ENCODE measurements around the gene IL37. TPM values are rescaled to one million over a fixed set of nuclear protein-coding genes. Genes with fewer than 3 reads are reported as not detected.

IL37 gene
- total RNA-seq, 2 donors from 2014 or later: not detected

DNA sequence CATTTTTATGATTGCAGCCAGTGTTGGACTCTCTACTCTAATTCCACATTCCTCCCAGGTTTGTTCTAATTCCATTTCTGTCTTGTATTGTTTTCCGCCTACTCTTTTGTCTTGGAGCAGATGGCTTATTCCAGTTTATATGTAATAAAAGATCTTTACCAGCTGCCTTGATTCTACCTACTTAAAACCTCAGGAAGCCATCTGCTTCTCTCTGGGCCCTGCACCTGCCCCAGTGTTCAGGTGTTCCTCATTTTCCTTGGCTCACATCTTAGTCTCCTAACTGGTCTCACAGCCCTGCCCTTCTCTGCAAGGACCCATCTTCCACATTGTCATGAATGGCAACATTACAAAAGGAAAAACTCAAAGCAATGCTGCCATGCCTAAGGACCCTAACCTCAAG is 21.0 kb upstream of the IL37 start:
- 94% methylated on average over 1 of the region's 1 CpG; no CpG with 5 or more reads in 1 of the 2 experiments for WGBS, 2 experiments (ENCODE audit: insufficient coverage in 1 of 2, insufficient read length in 1 of 2)
- Mint-ChIP-seq H3K36me3 (ENCODE audit: low read depth) (no peaks in the 10 kb centered on the region), H3K4me3 (no peak overlapping the region), H3K27ac (no peak overlapping the region), H3K4me1 (peaks cover 4% of the 10 kb centered on the region), H3K9me3 (peaks cover 8% of the 10 kb centered on the region), H3K27me3 (ENCODE audit: insufficient read depth) (no peaks in the 10 kb centered on the region)
- Histone ChIP-seq H3K9ac (ENCODE audit: extremely low read depth, low read length, poor library complexity, severe bottlenecking) (no peak overlapping the region), H3K4me3 (ENCODE audit: low read length) (no peak overlapping the region), H3K9me3 (ENCODE audit: control insufficient read depth, low read length) (peaks cover 6% of the 10 kb centered on the region), H3K4me1 (ENCODE audit: control insufficient read depth, insufficient read depth, low read length) (peaks cover 5% of the 10 kb centered on the region), H3K27me3 (ENCODE audit: control insufficient read depth, insufficient read depth, low read length, poor library complexity, severe bottlenecking) (no peaks in the 10 kb centered on the region), H3K27ac (ENCODE audit: low read depth, low read length) (no peak overlapping the region), H3K36me3 (ENCODE audit: control insufficient read depth, insufficient read depth, low read length) (no peaks in the 10 kb centered on the region)
- TF ChIP-seq, protein P1, sequence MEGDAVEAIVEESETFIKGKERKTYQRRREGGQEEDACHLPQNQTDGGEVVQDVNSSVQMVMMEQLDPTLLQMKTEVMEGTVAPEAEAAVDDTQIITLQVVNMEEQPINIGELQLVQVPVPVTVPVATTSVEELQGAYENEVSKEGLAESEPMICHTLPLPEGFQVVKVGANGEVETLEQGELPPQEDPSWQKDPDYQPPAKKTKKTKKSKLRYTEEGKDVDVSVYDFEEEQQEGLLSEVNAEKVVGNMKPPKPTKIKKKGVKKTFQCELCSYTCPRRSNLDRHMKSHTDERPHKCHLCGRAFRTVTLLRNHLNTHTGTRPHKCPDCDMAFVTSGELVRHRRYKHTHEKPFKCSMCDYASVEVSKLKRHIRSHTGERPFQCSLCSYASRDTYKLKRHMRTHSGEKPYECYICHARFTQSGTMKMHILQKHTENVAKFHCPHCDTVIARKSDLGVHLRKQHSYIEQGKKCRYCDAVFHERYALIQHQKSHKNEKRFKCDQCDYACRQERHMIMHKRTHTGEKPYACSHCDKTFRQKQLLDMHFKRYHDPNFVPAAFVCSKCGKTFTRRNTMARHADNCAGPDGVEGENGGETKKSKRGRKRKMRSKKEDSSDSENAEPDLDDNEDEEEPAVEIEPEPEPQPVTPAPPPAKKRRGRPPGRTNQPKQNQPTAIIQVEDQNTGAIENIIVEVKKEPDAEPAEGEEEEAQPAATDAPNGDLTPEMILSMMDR (conservative IDR thresholded peaks at IDR 0.05): no peak
- no peak for DNase-seq

DNA sequence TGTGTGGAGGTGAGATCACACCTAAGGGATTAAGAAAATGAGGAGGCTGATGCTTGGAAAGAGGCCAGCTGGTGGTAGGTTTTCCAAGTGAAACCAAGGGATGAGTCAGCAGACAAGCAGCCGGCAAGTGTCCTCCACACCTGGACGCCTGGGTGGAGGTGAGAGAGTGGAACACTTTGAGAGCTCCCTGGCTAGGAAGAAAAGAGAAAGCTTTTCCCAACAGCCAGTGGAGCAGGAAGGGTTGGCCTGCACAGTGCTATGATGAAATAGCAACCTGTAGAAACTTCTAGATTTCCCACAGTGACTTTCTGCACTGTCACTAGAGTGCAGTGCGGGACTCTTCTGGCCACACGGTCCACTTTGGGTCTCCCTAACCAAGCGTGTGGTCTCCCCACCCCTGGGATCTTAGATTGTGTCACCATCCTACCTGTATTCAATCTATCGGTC is 19.6 kb upstream of the IL37 start:
- H3K27ac Mint-ChIP-seq: peak overlapping the region; percentile 26
- H3K27ac ChIP-seq (ENCODE audit: low read depth, low read length): no peak overlapping the region
- peaks cover 8% of the 10 kb centered on the region for H3K9me3 Mint-ChIP-seq
- H3K9ac ChIP-seq (ENCODE audit: extremely low read depth, low read length, poor library complexity, severe bottlenecking): no peak overlapping the region
- H3K36me3 ChIP-seq (ENCODE audit: control insufficient read depth, insufficient read depth, low read length): no peaks in the 10 kb centered on the region
- DNase-seq: peak; percentile 84
- peaks cover 5% of the 10 kb centered on the region for H3K4me1 ChIP-seq (ENCODE audit: control insufficient read depth, insufficient read depth, low read length)
- no peaks in the 10 kb centered on the region for H3K36me3 Mint-ChIP-seq (ENCODE audit: low read depth)
- H3K9me3 ChIP-seq (ENCODE audit: control insufficient read depth, low read length): peaks cover 6% of the 10 kb centered on the region
- TF ChIP-seq, protein P1 (conservative IDR thresholded peaks at IDR 0.05): no peak
- no peaks in the 10 kb centered on the region for H3K27me3 ChIP-seq (ENCODE audit: control insufficient read depth, insufficient read depth, low read length, poor library complexity, severe bottlenecking)
- 69 to 83% methylated on average over 4 to 6 of the region's 6 CpGs for WGBS, 2 experiments (ENCODE audit: insufficient coverage in 1 of 2, insufficient read length in 1 of 2)
- no peak overlapping the region for H3K4me3 ChIP-seq (ENCODE audit: low read length)
- no peak overlapping the region for H3K4me3 Mint-ChIP-seq
- H3K27me3 Mint-ChIP-seq (ENCODE audit: insufficient read depth): no peaks in the 10 kb centered on the region
- H3K4me1 Mint-ChIP-seq: peaks cover 4% of the 10 kb centered on the region

DNA sequence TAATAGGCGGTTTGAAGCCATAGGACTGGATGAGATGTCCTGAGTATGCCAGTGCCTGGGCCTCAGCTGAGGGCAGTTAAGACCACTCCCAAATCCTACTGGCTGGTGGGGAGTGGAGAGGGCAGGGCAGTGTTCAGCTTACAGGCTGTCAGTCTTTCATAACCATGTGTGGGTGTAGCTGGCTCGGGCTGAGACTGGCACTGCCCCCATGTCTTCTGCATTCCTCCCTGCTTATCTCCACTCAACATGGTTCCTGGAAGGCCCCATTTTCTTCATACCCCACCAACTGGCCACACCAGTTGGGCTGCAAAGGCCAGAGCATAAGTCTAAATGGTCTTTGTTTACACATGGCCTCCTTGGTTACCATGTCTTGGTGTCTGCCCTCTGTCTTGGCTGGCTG is 17.2 kb upstream of the IL37 start:
- TF ChIP-seq, protein P1 (conservative IDR thresholded peaks at IDR 0.05): no peak
- Mint-ChIP-seq H3K4me3 (no peak overlapping the region), H3K27me3 (ENCODE audit: insufficient read depth) (peaks cover 2% of the 10 kb centered on the region), H3K9me3 (peaks cover 8% of the 10 kb centered on the region), H3K36me3 (ENCODE audit: low read depth) (no peaks in the 10 kb centered on the region), H3K27ac (no peak overlapping the region), H3K4me1 (peaks cover 4% of the 10 kb centered on the region)
- no peaks in the 10 kb centered on the region for H3K27me3 ChIP-seq (ENCODE audit: control insufficient read depth, insufficient read depth, low read length, poor library complexity, severe bottlenecking)
- H3K9me3 ChIP-seq (ENCODE audit: control insufficient read depth, low read length): peaks cover 6% of the 10 kb centered on the region
- no peak overlapping the region for H3K4me3 ChIP-seq (ENCODE audit: low read length)
- H3K9ac ChIP-seq (ENCODE audit: extremely low read depth, low read length, poor library complexity, severe bottlenecking): no peak overlapping the region
- no peak for DNase-seq
- no peak overlapping the region for H3K27ac ChIP-seq (ENCODE audit: low read depth, low read length)
- H3K4me1 ChIP-seq (ENCODE audit: control insufficient read depth, insufficient read depth, low read length): peaks cover 5% of the 10 kb centered on the region
- H3K36me3 ChIP-seq (ENCODE audit: control insufficient read depth, insufficient read depth, low read length): no peaks in the 10 kb centered on the region
- WGBS, 2 experiments (ENCODE audit: insufficient coverage in 1 of 2, insufficient read length in 1 of 2): 80 to 96% methylated on average over 1 to 2 of the region's 2 CpGs
